Activated CD4-positive, alpha-beta T cell treated with anti-CD3 and anti-CD28 coated beads for 36 hours (primary cell): Measurements from ENCODE around the gene ACTN4. TPM values are rescaled to one million over a fixed set of nuclear protein-coding genes. Genes with fewer than 3 reads are reported as not detected.
A peak's percentile ranks its signal among the peaks of the same experiment; 100 is the strongest.

Experiments
- ATAC-seq: fragments of 200-7000 bp; cut with Tn5 transposase; one replicate; pipeline ENCODE4 v1.10.0; 2021; ENCODE audit warnings: mild to moderate bottlenecking, moderate library complexity
- CTCF ChIA-PET: fragments of 350-600 bp; sonication (Branson Sonifier 250); formaldehyde crosslinking; loops from one replicate; lab custom pipeline; 2021; ENCODE audit warnings: antibody characterized with exemption; lab: Charles Lee
- POLR2A ChIA-PET: fragments of 350-600 bp; sonication (Branson Sonifier 250); formaldehyde crosslinking; loops from one replicate; lab custom pipeline; 2021; ENCODE audit warnings: antibody characterized with exemption, inconsistent platforms; lab: Charles Lee
- DNase-seq: peaks from one replicate; pipeline ENCODE4 v3.0.0-alpha.2; 2020
- H3K27ac Mint-ChIP-seq: one replicate; pipeline ENCODE4 v1.8.0; 2021; ENCODE audit warnings: mixed read lengths
- H3K27me3 Mint-ChIP-seq: one replicate; pipeline ENCODE4 v1.8.0; 2021; ENCODE audit warnings: mixed read lengths
- H3K36me3 Mint-ChIP-seq: one replicate; pipeline ENCODE4 v1.8.0; 2021; ENCODE audit warnings: low read depth, mixed read lengths
- H3K4me1 Mint-ChIP-seq: one replicate; pipeline ENCODE4 v1.8.0; 2021; ENCODE audit warnings: mixed read lengths
- H3K4me3 Mint-ChIP-seq: one replicate; pipeline ENCODE4 v1.8.0; 2021; ENCODE audit warnings: mild to moderate bottlenecking, moderate library complexity, mixed read lengths
- H3K9me3 Mint-ChIP-seq: one replicate; pipeline ENCODE4 v1.8.0; 2021; ENCODE audit warnings: low read depth, mixed read lengths
- intact Hi-C, 2 experiments: fragments of 100-400 bp; cut with DNase I in 1 of 2; cut with micrococcal nuclease in 1 of 2; formaldehyde crosslinking; loops; one replicate each; pipeline versions ENCODE4 v1.14.2 to v1.15.1; 2022 to 2024; cut with DNase I, micrococcal nuclease
- total RNA-seq, 2 experiments: library from RNA; stranded (reverse); gene quantifications; one replicate each; pipeline ENCODE4 v1.2.3, GENCODE V29; 2021

The ACTN4 gene
- total RNA-seq, 2 experiments from 2014 or later = 181 to 182 TPM

- H3K36me3 Mint-ChIP-seq = peaks cover 20% of the 10 kb centered on the region
- H3K27me3 Mint-ChIP-seq = peaks cover 2% of the 10 kb centered on the region
- ChIA-PET CTCF (interaction anchor here (0.6 to 3.1 kb wide), 5 partner anchors 10 to 267 kb away, joined by 3 to 12 read pairs (median 3); partner anchors contain the start of gene FAM98C), POLR2A (no interaction called here)
- ATAC-seq = peak; percentile 27
- H3K4me3 Mint-ChIP-seq = no peak overlapping the region
- DNase-seq = peak; percentile 53
- no peaks in the 10 kb centered on the region for H3K9me3 Mint-ChIP-seq
- H3K27ac Mint-ChIP-seq = peak overlapping the region; percentile 63
- peaks cover 59% of the 10 kb centered on the region for H3K4me1 Mint-ChIP-seq
- intact Hi-C loops = no loop called here
Observed at GRCh38 chr19:38669552-38669951, 22.1 kb downstream of the ACTN4 start.

GRCh38 chr19:38670921-38671398 is 23.5 kb downstream of the ACTN4 start:
- Mint-ChIP-seq H3K27ac (no peak overlapping the region), H3K4me3 (no peak overlapping the region), H3K4me1 (peaks cover 66% of the 10 kb centered on the region), H3K27me3 (peaks cover 2% of the 10 kb centered on the region), H3K36me3 (peaks cover 18% of the 10 kb centered on the region), H3K9me3 (no peaks in the 10 kb centered on the region)
- intact Hi-C loops = no loop called here
- ATAC-seq (no peak), DNase-seq (no peak)
- CTCF ChIA-PET = interaction anchor here (0.6 to 3.1 kb wide), 6 partner anchors 11 to 70 kb away, joined by 3 to 12 read pairs (median 3); no protein-coding TSS in a partner anchor
- POLR2A ChIA-PET = interaction anchor here (0.5 to 0.6 kb wide), 2 partner anchors 14 to 743 kb away, joined by 4 to 7 read pairs; no protein-coding TSS in a partner anchor

GRCh38 chr19:38671654-38672053 is 24.2 kb downstream of the ACTN4 start:
- no peak overlapping the region for H3K4me3 Mint-ChIP-seq
- H3K27ac Mint-ChIP-seq = no peak overlapping the region
- H3K27me3 Mint-ChIP-seq = peaks cover 2% of the 10 kb centered on the region
- H3K9me3 Mint-ChIP-seq = no peaks in the 10 kb centered on the region
- no peak for ATAC-seq
- CTCF ChIA-PET = interaction anchor here (1.7 kb wide), 1 partner anchor 37 kb away, joined by 4 read pairs; no protein-coding TSS in a partner anchor
- peaks cover 66% of the 10 kb centered on the region for H3K4me1 Mint-ChIP-seq
- intact Hi-C loops = no loop called here
- DNase-seq = no peak
- POLR2A ChIA-PET = no interaction called here
- H3K36me3 Mint-ChIP-seq = peaks cover 18% of the 10 kb centered on the region

GRCh38 chr19:38673030-38673429 is 25.6 kb downstream of the ACTN4 start:
- ChIA-PET POLR2A (no interaction called here), CTCF (no interaction called here)
- peaks cover 64% of the 10 kb centered on the region for H3K4me1 Mint-ChIP-seq
- H3K9me3 Mint-ChIP-seq = no peaks in the 10 kb centered on the region
- H3K27me3 Mint-ChIP-seq = no peaks in the 10 kb centered on the region
- no peak overlapping the region for H3K27ac Mint-ChIP-seq
- H3K4me3 Mint-ChIP-seq = no peak overlapping the region
- H3K36me3 Mint-ChIP-seq = peaks cover 12% of the 10 kb centered on the region
- ATAC-seq (no peak), DNase-seq (no peak)
- intact Hi-C loops = no loop called here

GRCh38 chr19:38674388-38675171 is 27.1 kb downstream of the ACTN4 start:
- DNase-seq = no peak
- ChIA-PET CTCF (interaction anchor here (1.0 kb wide), 1 partner anchor 15 kb away, joined by 3 read pairs; no protein-coding TSS in a partner anchor), POLR2A (no interaction called here)
- intact Hi-C loops = no loop called here
- Mint-ChIP-seq H3K36me3 (peaks cover 8% of the 10 kb centered on the region), H3K27me3 (no peaks in the 10 kb centered on the region), H3K4me3 (no peak overlapping the region), H3K4me1 (peaks cover 56% of the 10 kb centered on the region), H3K9me3 (no peaks in the 10 kb centered on the region), H3K27ac (no peak overlapping the region)
- ATAC-seq = no peak

- ATAC-seq (peak; percentile 65), DNase-seq (peak; percentile 24)
- ChIA-PET POLR2A (no interaction called here), CTCF (interaction anchor here (1.0 kb wide), 1 partner anchor 16 kb away, joined by 3 read pairs; no protein-coding TSS in a partner anchor)
- no peaks in the 10 kb centered on the region for H3K27me3 Mint-ChIP-seq
- no peak overlapping the region for H3K27ac Mint-ChIP-seq
- peaks cover 56% of the 10 kb centered on the region for H3K4me1 Mint-ChIP-seq
- intact Hi-C loops = no loop called here
- H3K36me3 Mint-ChIP-seq = peaks cover 10% of the 10 kb centered on the region
- no peaks in the 10 kb centered on the region for H3K9me3 Mint-ChIP-seq
- no peak overlapping the region for H3K4me3 Mint-ChIP-seq
Observed at GRCh38 chr19:38675611-38676010, 28.2 kb downstream of the ACTN4 start.

- CTCF ChIA-PET = no interaction called here
- intact Hi-C loops = no loop called here
- peaks cover 58% of the 10 kb centered on the region for H3K4me1 Mint-ChIP-seq
- peaks cover 12% of the 10 kb centered on the region for H3K36me3 Mint-ChIP-seq
- H3K4me3 Mint-ChIP-seq = no peak overlapping the region
- no peak for DNase-seq
- no peaks in the 10 kb centered on the region for H3K27me3 Mint-ChIP-seq
- no peak overlapping the region for H3K27ac Mint-ChIP-seq
- no peak for ATAC-seq
- POLR2A ChIA-PET = no interaction called here
- H3K9me3 Mint-ChIP-seq = no peaks in the 10 kb centered on the region
Observed at GRCh38 chr19:38676023-38676877, 28.8 kb downstream of the ACTN4 start.

GRCh38 chr19:38676878-38677646 is 29.6 kb downstream of the ACTN4 start:
- ChIA-PET POLR2A (interaction anchor here (0.5 kb wide), 1 partner anchor 13 kb away, joined by 3 read pairs; no protein-coding TSS in a partner anchor), CTCF (interaction anchor here (1.1 kb wide), 1 partner anchor 10 kb away, joined by 3 read pairs; no protein-coding TSS in a partner anchor)
- no peak for ATAC-seq
- DNase-seq = no peak
- H3K4me1 Mint-ChIP-seq = peaks cover 62% of the 10 kb centered on the region
- no peaks in the 10 kb centered on the region for H3K9me3 Mint-ChIP-seq
- intact Hi-C loops = no loop called here
- no peaks in the 10 kb centered on the region for H3K27me3 Mint-ChIP-seq
- H3K4me3 Mint-ChIP-seq = no peak overlapping the region
- no peak overlapping the region for H3K27ac Mint-ChIP-seq
- peaks cover 10% of the 10 kb centered on the region for H3K36me3 Mint-ChIP-seq

- peaks cover 19% of the 10 kb centered on the region for H3K36me3 Mint-ChIP-seq
- DNase-seq = no peak
- H3K4me3 Mint-ChIP-seq = no peak overlapping the region
- H3K9me3 Mint-ChIP-seq = no peaks in the 10 kb centered on the region
- ChIA-PET CTCF (interaction anchor here (1.1 kb wide), 1 partner anchor 9 kb away, joined by 3 read pairs; no protein-coding TSS in a partner anchor), POLR2A (no interaction called here)
- H3K4me1 Mint-ChIP-seq = peaks cover 74% of the 10 kb centered on the region
- intact Hi-C loops = no loop called here
- no peak for ATAC-seq
- H3K27ac Mint-ChIP-seq = no peak overlapping the region
- no peaks in the 10 kb centered on the region for H3K27me3 Mint-ChIP-seq
Observed at GRCh38 chr19:38678217-38678890, 30.9 kb downstream of the ACTN4 start.

- ChIA-PET CTCF (no interaction called here), POLR2A (no interaction called here)
- peaks cover 17% of the 10 kb centered on the region for H3K36me3 Mint-ChIP-seq
- ATAC-seq = no peak
- DNase-seq = no peak
- intact Hi-C loops = no loop called here
- H3K27ac Mint-ChIP-seq = no peak overlapping the region
- H3K4me1 Mint-ChIP-seq = peaks cover 80% of the 10 kb centered on the region
- H3K4me3 Mint-ChIP-seq = no peak overlapping the region
- H3K9me3 Mint-ChIP-seq = no peaks in the 10 kb centered on the region
- no peaks in the 10 kb centered on the region for H3K27me3 Mint-ChIP-seq
Observed at GRCh38 chr19:38678891-38679494, 31.5 kb downstream of the ACTN4 start.
